CD4-positive, alpha-beta memory T cell (primary cell): Measurements from ENCODE around the gene PRCC. TPM values are rescaled to one million over a fixed set of nuclear protein-coding genes. Genes with fewer than 3 reads are reported as not detected.
A peak's percentile ranks its signal among the peaks of the same experiment; 100 is the strongest.

Experiments used
- CTCF ChIA-PET: fragments of 350-600 bp; sonication (Branson Sonifier 250); formaldehyde crosslinking; loops from one replicate; lab custom pipeline; 2021; ENCODE audit warnings: inconsistent platforms; ENCODE audit not compliant: partially characterized antibody; lab: Charles Lee
- POLR2A ChIA-PET: fragments of 350-600 bp; sonication (Branson Sonifier 250); formaldehyde crosslinking; loops from one replicate; lab custom pipeline; 2021; ENCODE audit not compliant: partially characterized antibody; lab: Charles Lee
- DNase-seq, 5 donors: peaks; one replicate each; pipeline versions ENCODE4 v3.0.0 to v3.0.0-alpha.2; 2020 to 2022; ENCODE audit warnings: mixed read lengths in 1 of 5
- H3K27ac ChIP-seq: one replicate; pipeline ENCODE4 v1.7.0; 2013; ENCODE audit warnings: low read depth, low read length
- H3K27me3 ChIP-seq: 2 replicates; pipeline ENCODE4 v1.7.0; 2013; ENCODE audit warnings: mild to moderate bottlenecking, low read length, moderate library complexity; ENCODE audit not compliant: insufficient read depth
- H3K36me3 ChIP-seq: 2 replicates; pipeline ENCODE4 v1.7.0; 2013; ENCODE audit warnings: mild to moderate bottlenecking, low read length, moderate library complexity; ENCODE audit not compliant: insufficient read depth
- H3K4me1 ChIP-seq: 2 replicates; pipeline ENCODE4 v1.7.0; 2013; ENCODE audit warnings: mild to moderate bottlenecking, low read length, moderate library complexity; ENCODE audit not compliant: insufficient read depth
- H3K4me3 ChIP-seq, 2 donors: one replicate each; pipeline ENCODE4 v1.7.0; 2013; ENCODE audit warnings: low read length in 2 of 2, mild to moderate bottlenecking in 1 of 2
- H3K9me3 ChIP-seq, 2 donors: one replicate each; pipeline ENCODE4 v1.7.0; 2013; ENCODE audit warnings: low read length in 2 of 2, control low read depth in 1 of 2; ENCODE audit not compliant: control insufficient read depth in 1 of 2
- H3K27ac Mint-ChIP-seq, 7 donors: one replicate each; pipeline ENCODE4 v1.8.0; 2020 to 2021; ENCODE audit warnings: mixed read lengths in 7 of 7, mild to moderate bottlenecking in 6 of 7, inconsistent platforms in 3 of 7, moderate library complexity in 3 of 7
- H3K27me3 Mint-ChIP-seq, 2 donors: one replicate each; pipeline ENCODE4 v1.8.0; 2020 to 2021; ENCODE audit warnings: mixed read lengths in 2 of 2
- H3K36me3 Mint-ChIP-seq, 2 donors: one replicate each; pipeline ENCODE4 v1.8.0; 2020 to 2021; ENCODE audit warnings: mixed read lengths in 2 of 2, inconsistent platforms in 1 of 2, mild to moderate bottlenecking in 1 of 2
- H3K4me1 Mint-ChIP-seq, 4 donors: one replicate each; pipeline ENCODE4 v1.8.0; 2020 to 2021; ENCODE audit warnings: mixed read lengths in 4 of 4, mild to moderate bottlenecking in 1 of 4
- H3K4me3 Mint-ChIP-seq, 8 donors: one replicate each; pipeline ENCODE4 v1.8.0; 2020 to 2021; ENCODE audit warnings: mixed read lengths in 8 of 8, mild to moderate bottlenecking in 7 of 8, moderate library complexity in 6 of 8, inconsistent platforms in 3 of 8
- H3K9me3 Mint-ChIP-seq, 8 donors: one replicate each; pipeline ENCODE4 v1.8.0; 2020 to 2021; ENCODE audit warnings: mixed read lengths in 8 of 8, mild to moderate bottlenecking in 5 of 8, inconsistent platforms in 3 of 8, moderate library complexity in 1 of 8
- intact Hi-C: fragments of 100-400 bp; cut with micrococcal nuclease; formaldehyde crosslinking; loops from one replicate; pipeline ENCODE4 v1.15.1; 2023
- polyA plus RNA-seq, 2 donors: library from polyadenylated mRNA; unstranded; fragments of 300-500 nt; fragmentation: Illumina TruSeq; gene quantifications; one replicate each; pipeline ENCODE4 v1.2.3, GENCODE V29; 2021
- total RNA-seq, 2 experiments: library from RNA; stranded (reverse); gene quantifications; one replicate each; pipeline ENCODE4 v1.2.3, GENCODE V29; 2021

The PRCC gene
- total and polyA plus RNA-seq, 4 experiments from 2014 or later = 32.8 to 61.3 (median 56.8) TPM

DNA sequence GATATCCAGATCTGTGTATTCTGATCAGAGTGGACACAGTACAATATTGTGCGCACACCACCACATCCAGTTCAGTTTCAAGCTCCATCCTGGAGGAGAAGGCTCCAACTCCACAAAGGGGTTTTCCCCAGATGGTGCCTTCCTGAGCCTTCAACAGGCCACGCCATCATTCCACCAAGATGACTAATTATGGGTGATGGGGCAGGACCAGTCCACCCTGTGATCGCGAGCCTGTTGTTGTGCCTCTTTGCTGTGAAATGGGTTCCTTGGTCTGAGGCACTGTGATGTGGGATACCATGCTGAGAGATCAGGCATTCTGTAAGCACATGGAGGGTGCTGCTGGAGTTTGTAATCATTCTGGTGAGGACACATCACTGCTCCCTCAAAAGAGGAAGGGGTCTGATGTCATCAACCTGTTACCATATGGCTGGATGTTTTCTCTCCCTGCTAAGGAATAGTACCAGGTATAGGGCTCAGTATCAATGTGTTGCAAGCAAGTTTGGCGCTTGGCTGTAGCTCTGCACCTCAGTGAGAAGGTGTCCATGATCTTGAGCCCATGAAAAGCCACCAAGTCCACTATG, 56.0 kb downstream of the PRCC start:
- no peak overlapping the region for H3K4me3 ChIP-seq
- no peak overlapping the region for H3K27ac ChIP-seq
- Mint-ChIP-seq H3K36me3 (no peaks in the 10 kb centered on the region), H3K4me1 (peaks cover 0 to 8% (median 4%) of the 10 kb centered on the region in 4 donors), H3K27me3 (no peaks in the 10 kb centered on the region), H3K9me3 (no peaks in the 10 kb centered on the region), H3K4me3 (no peak overlapping the region), H3K27ac (peak overlapping the region in 1 of 7 donors; percentile 59)
- ChIA-PET CTCF (interaction anchor here (1.0 to 6.9 kb wide), 5 partner anchors 9 to 98 kb away, joined by 3 to 43 read pairs (median 6); no protein-coding TSS in a partner anchor), POLR2A (interaction anchor here (1.2 to 1.4 kb wide), 2 partner anchors 10 to 36 kb away, joined by 3 read pairs; no protein-coding TSS in a partner anchor)
- no peaks in the 10 kb centered on the region for H3K4me1 ChIP-seq
- no peaks in the 10 kb centered on the region for H3K9me3 ChIP-seq
- no peaks in the 10 kb centered on the region for H3K36me3 ChIP-seq
- intact Hi-C loops = no loop called here
- no peaks in the 10 kb centered on the region for H3K27me3 ChIP-seq
- DNase-seq = no peak

DNA sequence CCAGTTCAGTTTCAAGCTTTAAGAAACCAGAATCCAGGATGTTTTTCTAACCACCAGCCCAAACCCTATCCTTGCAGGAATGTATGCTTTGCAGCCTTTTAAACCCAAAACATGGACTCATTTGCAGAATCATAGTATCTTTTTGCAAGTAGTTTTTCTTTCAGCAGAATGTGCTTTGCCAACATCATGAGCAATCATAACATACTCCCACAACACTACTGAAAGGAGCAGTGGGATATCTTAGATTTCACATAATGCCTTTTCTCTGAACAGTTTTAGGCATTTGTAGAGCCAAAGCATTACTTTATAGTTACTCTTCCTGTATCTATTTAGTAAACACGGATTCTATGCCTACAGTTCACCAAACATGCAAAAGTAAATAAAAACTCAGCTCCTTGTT, 59.3 kb downstream of the PRCC start:
- peaks cover 2 to 4% of the 10 kb centered on the region in 2 donors for H3K27me3 Mint-ChIP-seq
- ChIA-PET POLR2A (interaction anchor here (0.6 kb wide), 1 partner anchor 10 kb away, joined by 3 read pairs; the partner anchor contains the start of gene SH2D2A), CTCF (interaction anchor here (1.0 to 6.9 kb wide), 5 partner anchors 12 to 64 kb away, joined by 3 to 43 read pairs (median 6); partner anchors contain the start of gene NTRK1)
- no peaks in the 10 kb centered on the region for H3K4me1 ChIP-seq
- no peak for DNase-seq
- intact Hi-C loops = no loop called here
- no peaks in the 10 kb centered on the region for H3K4me1 Mint-ChIP-seq
- no peaks in the 10 kb centered on the region for H3K36me3 Mint-ChIP-seq
- H3K9me3 Mint-ChIP-seq = no peaks in the 10 kb centered on the region
- no peaks in the 10 kb centered on the region for H3K36me3 ChIP-seq
- H3K27ac Mint-ChIP-seq = peak overlapping the region in 1 of 7 donors; percentile 35
- H3K4me3 ChIP-seq = no peak overlapping the region
- H3K27me3 ChIP-seq = no peaks in the 10 kb centered on the region
- no peak overlapping the region for H3K27ac ChIP-seq
- no peak overlapping the region for H3K4me3 Mint-ChIP-seq
- H3K9me3 ChIP-seq = no peaks in the 10 kb centered on the region

DNA sequence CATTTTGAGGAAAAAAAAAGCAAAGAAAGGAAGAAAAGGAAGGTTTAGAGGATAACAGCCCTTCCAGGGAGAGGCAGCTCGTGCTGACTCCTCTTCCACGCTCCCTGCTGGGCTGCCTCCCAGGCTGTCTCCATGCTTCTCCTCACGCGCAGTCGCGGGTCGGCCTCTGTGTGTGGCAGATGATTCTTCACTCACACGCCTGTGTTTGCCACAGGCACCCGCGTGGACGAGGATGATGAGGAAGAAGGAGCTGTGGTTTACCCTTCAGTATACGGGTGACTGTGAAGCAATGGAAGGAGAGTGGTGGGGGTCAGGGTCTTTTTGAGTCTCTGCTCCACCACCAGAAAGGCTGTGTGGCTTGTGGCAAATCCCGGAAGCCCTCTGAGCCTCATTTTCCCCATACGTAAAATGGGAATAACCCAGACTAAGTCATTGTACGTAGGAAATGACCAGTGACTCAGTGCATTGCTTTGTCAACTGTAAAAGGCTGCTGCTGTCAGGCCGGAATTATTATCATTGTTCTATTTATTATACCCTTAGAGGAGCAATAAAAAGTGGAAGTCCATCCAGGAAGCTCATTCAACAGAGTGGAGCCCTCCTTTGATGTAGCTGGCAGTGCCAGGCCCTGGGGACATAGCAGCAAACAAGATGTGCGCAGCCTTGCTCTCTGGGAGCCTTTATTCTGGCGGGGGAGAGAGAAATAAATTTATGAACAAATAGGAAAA, 61.2 kb downstream of the PRCC start:
- H3K36me3 ChIP-seq = no peaks in the 10 kb centered on the region
- no peak overlapping the region for H3K4me3 Mint-ChIP-seq
- intact Hi-C loops = no loop called here
- CTCF ChIA-PET = interaction anchor here (1.6 to 4.7 kb wide), 3 partner anchors 10 to 31 kb away, joined by 6 to 15 read pairs (median 7); partner anchors contain the start of gene NTRK1
- no peaks in the 10 kb centered on the region for H3K36me3 Mint-ChIP-seq
- H3K4me3 ChIP-seq = no peak overlapping the region
- H3K4me1 ChIP-seq = no peaks in the 10 kb centered on the region
- peaks cover 0 to under 1% (median under 1%) of the 10 kb centered on the region in 4 donors for H3K4me1 Mint-ChIP-seq
- DNase-seq = no peak
- H3K27ac ChIP-seq = no peak overlapping the region
- H3K27ac Mint-ChIP-seq = peak overlapping the region in 1 of 7 donors; percentile 24
- H3K27me3 Mint-ChIP-seq = peaks cover 2 to 10% of the 10 kb centered on the region in 2 donors
- H3K9me3 Mint-ChIP-seq = no peaks in the 10 kb centered on the region
- H3K9me3 ChIP-seq = no peaks in the 10 kb centered on the region
- POLR2A ChIA-PET = interaction anchor here (0.6 kb wide), 1 partner anchor 11 kb away, joined by 3 read pairs; no protein-coding TSS in a partner anchor
- no peaks in the 10 kb centered on the region for H3K27me3 ChIP-seq

DNA sequence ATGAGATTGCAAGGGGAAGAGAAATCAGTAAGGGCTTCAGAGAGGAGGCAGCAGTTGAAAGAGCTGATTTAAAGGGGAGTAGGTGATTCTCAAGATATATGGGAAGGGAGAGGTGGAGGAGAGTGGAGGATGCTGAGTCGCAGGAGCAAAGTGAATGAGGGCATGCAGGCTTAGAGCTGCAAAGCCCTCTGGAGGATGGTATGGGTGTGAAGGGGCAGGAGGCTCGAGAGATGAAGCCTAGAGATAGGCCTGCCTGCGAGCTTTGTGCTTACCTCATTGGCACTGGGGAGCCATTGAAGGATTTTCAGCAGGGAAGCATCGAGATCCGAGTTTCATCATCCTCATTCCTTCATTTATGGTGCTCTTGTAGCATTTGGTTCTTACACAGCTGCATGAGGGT, 65.1 kb downstream of the PRCC start:
- intact Hi-C loops = no loop called here
- no peaks in the 10 kb centered on the region for H3K36me3 ChIP-seq
- no peaks in the 10 kb centered on the region for H3K27me3 ChIP-seq
- Mint-ChIP-seq H3K4me3 (no peak overlapping the region), H3K9me3 (peaks cover 0 to 1% (median 0%) of the 10 kb centered on the region in 8 donors), H3K4me1 (peaks cover 3 to 19% (median 11%) of the 10 kb centered on the region in 4 donors), H3K36me3 (no peaks in the 10 kb centered on the region), H3K27ac (peak overlapping the region in 3 of 7 donors; percentile 2 to 39 (median 4)), H3K27me3 (peaks cover 2 to 18% of the 10 kb centered on the region in 2 donors)
- no peak for DNase-seq
- no peaks in the 10 kb centered on the region for H3K9me3 ChIP-seq
- peaks cover 12% of the 10 kb centered on the region for H3K4me1 ChIP-seq
- no peak overlapping the region for H3K4me3 ChIP-seq
- ChIA-PET CTCF (interaction anchor here (1.0 to 3.4 kb wide), 6 partner anchors 9 to 60 kb away, joined by 3 to 20 read pairs (median 4); partner anchors contain the start of genes NTRK1 and PEAR1), POLR2A (no interaction called here)
- H3K27ac ChIP-seq = no peak overlapping the region

DNA sequence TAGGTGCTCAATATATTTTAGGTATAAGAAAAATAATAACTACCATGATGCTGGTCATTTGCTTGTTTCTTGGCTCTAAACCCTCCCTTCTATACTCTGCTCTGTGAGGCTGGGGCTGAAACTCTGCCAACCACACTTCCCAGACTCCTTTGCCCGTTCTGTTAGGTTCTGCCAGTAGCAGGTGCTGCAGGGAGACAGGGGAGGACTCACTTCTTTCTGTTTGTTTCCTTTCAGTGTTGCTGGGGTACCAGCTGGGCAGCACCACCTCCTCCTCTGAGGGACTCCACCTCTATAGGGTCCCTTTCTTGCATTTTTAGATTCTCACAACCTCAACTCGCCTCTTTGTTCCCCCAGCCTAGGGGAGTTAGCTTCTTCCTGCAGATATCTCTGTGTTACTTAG, 66.3 kb downstream of the PRCC start:
- DNase-seq = no peak
- peak overlapping the region in 4 of 7 donors; percentile 13 to 43 (median 26) for H3K27ac Mint-ChIP-seq

DNA sequence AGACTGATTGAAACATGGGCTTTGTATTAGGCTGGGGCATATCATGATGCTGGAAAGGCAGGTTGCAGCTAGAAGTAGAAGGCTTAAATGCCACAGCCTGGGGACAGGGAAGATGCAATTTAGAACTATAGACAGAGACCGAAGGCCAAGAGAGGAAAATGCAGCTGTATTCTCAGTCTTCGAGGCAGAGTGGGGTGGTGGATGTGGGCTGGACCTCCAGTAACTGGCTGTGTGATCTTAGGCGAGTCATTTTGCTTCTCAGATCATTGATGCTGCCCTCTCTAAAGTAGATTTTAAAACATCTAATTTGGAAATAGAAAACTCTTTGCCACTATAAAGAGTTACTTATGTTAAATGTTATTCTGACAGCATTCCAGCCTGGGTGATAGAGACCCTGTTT, 67.0 kb downstream of the PRCC start:
- POLR2A ChIA-PET = interaction anchor here (1.5 kb wide), 1 partner anchor 20 kb away, joined by 3 read pairs; no protein-coding TSS in a partner anchor
- Histone ChIP-seq H3K4me1 (peaks cover 12% of the 10 kb centered on the region), H3K36me3 (no peaks in the 10 kb centered on the region), H3K9me3 (no peaks in the 10 kb centered on the region), H3K27me3 (no peaks in the 10 kb centered on the region), H3K4me3 (no peak overlapping the region), H3K27ac (no peak overlapping the region)
- Mint-ChIP-seq H3K27me3 (peaks cover 2 to 25% of the 10 kb centered on the region in 2 donors), H3K36me3 (no peaks in the 10 kb centered on the region), H3K4me3 (no peak overlapping the region), H3K4me1 (peaks cover 3 to 25% (median 11%) of the 10 kb centered on the region in 4 donors), H3K9me3 (peaks cover 0 to 1% (median 0%) of the 10 kb centered on the region in 8 donors), H3K27ac (peak overlapping the region in 2 of 7 donors; percentile 56 to 75)
- DNase-seq = no peak
- intact Hi-C loops = no loop called here
- CTCF ChIA-PET = interaction anchor here (0.7 to 3.4 kb wide), 3 partner anchors 26 to 93 kb away, joined by 3 to 20 read pairs (median 4); partner anchors contain the start of gene NTRK1

More for the DNA sequence above, 66.3 kb downstream of the PRCC start:
- Histone ChIP-seq H3K9me3 (no peaks in the 10 kb centered on the region), H3K36me3 (no peaks in the 10 kb centered on the region), H3K27ac (no peak overlapping the region), H3K4me3 (no peak overlapping the region), H3K4me1 (peaks cover 12% of the 10 kb centered on the region), H3K27me3 (no peaks in the 10 kb centered on the region)
- Mint-ChIP-seq H3K9me3 (peaks cover 0 to 1% (median 0%) of the 10 kb centered on the region in 8 donors), H3K4me1 (peaks cover 3 to 20% (median 11%) of the 10 kb centered on the region in 4 donors), H3K27me3 (peaks cover 2 to 20% of the 10 kb centered on the region in 2 donors), H3K4me3 (no peak overlapping the region), H3K36me3 (no peaks in the 10 kb centered on the region)
- intact Hi-C loops = no loop called here
- POLR2A ChIA-PET = interaction anchor here (1.5 kb wide), 1 partner anchor 20 kb away, joined by 3 read pairs; no protein-coding TSS in a partner anchor
- CTCF ChIA-PET = interaction anchor here (0.7 to 3.4 kb wide), 6 partner anchors 8 to 94 kb away, joined by 3 to 20 read pairs (median 4); partner anchors contain the start of gene NTRK1
